Measurements from ENCODE around the gene CDKN1C.

GRCh38 chr11:2928605-2929530 lies 43.3 kb upstream of the CDKN1C start, which contains the start of gene PHLDA2:
- TF ChIP-seq POLR2A (IDR thresholded peaks at IDR 0.05; ENCODE audit: extremely low read depth, insufficient read length) (no peak), CTCF (IDR thresholded peaks at IDR 0.05; ENCODE audit: low read depth, low read length) (no peak), MAX (IDR thresholded peaks at IDR 0.05; ENCODE audit: low read depth, low read length) (no peak), MYC (IDR thresholded peaks at IDR 0.05; ENCODE audit: low read depth, low read length) (no peak)
